Activated CD8-positive, alpha-beta memory T cell treated with anti-CD3 and anti-CD28 coated beads for 24 hours (primary cell): ENCODE measurements around the gene TAF6L.
A peak's percentile ranks its signal among the peaks of the same experiment; 100 is the strongest.
"Not testable (repeated sequence)": the region's sequence is repeated elsewhere in the genome, so short reads cannot be mapped to it uniquely, and the experiment has no call there.

Experiments
- DNase-seq: peaks from one replicate; pipeline ENCODE4 v3.0.0-alpha.2; 2020

Gene TAF6L

GRCh38 chr11:62757846-62758788 is 13.1 kb upstream of the TAF6L start:
- no peak for DNase-seq

GRCh38 chr11:62760867-62761227 is 10.3 kb upstream of the TAF6L start:
- not testable (repeated sequence) for DNase-seq

- peak; percentile 76 for DNase-seq
These were observed 435 bp upstream of the TAF6L start for GRCh38 chr11:62770778-62771143.

- no peak for DNase-seq
These were observed 3.2 kb downstream of the TAF6L start for GRCh38 chr11:62774407-62774806.

- DNase-seq, result no peak
These were observed 4.5 kb downstream of the TAF6L start for GRCh38 chr11:62775646-62776045.

- DNase-seq, result no peak
These were observed 6.2 kb downstream of the TAF6L start for GRCh38 chr11:62777389-62777788.

- no peak for DNase-seq
These were observed 7.2 kb downstream of the TAF6L start for GRCh38 chr11:62778441-62778840.

GRCh38 chr11:62782753-62783152 is 11.6 kb downstream of the TAF6L start:
- no peak for DNase-seq

GRCh38 chr11:62786318-62787004 is 15.3 kb downstream of the TAF6L start:
- peak; percentile 94 for DNase-seq

GRCh38 chr11:62787005-62787759 is 16.0 kb downstream of the TAF6L start, which contains the start of gene TMEM179B:
TSS of gene TMEM179B (plus strand) at chr11:62787402. CDS start at chr11:62787432, 30 bp downstream.
- peak; percentile 99 for DNase-seq

GRCh38 chr11:62788991-62789390 is 17.8 kb downstream of the TAF6L start:
- no peak for DNase-seq

GRCh38 chr11:62789576-62789975 is 18.4 kb downstream of the TAF6L start:
- no peak for DNase-seq

- peak; percentile 95 for DNase-seq
These were observed 20.5 kb downstream of the TAF6L start, which contains the start of gene TMEM223 for GRCh38 chr11:62791501-62792201. TSS of gene TMEM223 (minus strand) at chr11:62792006. CDS start at chr11:62791994, 12 bp downstream.

- DNase-seq, result no peak
These were observed 21.0 kb downstream of the TAF6L start for GRCh38 chr11:62792202-62792575.

- no peak for DNase-seq
These were observed 23.1 kb downstream of the TAF6L start for GRCh38 chr11:62794201-62794775.

GRCh38 chr11:62796281-62796680 is 25.1 kb downstream of the TAF6L start:
- DNase-seq, result no peak

GRCh38 chr11:62799486-62799885 is 28.3 kb downstream of the TAF6L start:
- no peak for DNase-seq

- no peak for DNase-seq
These were observed 29.9 kb downstream of the TAF6L start for GRCh38 chr11:62801071-62801470.

- DNase-seq, result no peak
These were observed 33.3 kb downstream of the TAF6L start for GRCh38 chr11:62804310-62805075.

GRCh38 chr11:62805076-62805892 is 34.1 kb downstream of the TAF6L start, which contains the start of gene NXF1:
TSS of gene NXF1 (minus strand) at chr11:62805440. CDS start at chr11:62805356, 84 bp downstream.
- DNase-seq, result peak; percentile 99
